Measurements from ENCODE around the gene KCNH4.

The KCNH4 gene

GRCh38 chr17:42107597-42108576, 73.1 kb downstream of the KCNH4 start (continued):
- no peak for TF ChIP-seq ZNF521 (tag by site-specific recombination; IDR thresholded peaks at IDR 0.05)
- TF ChIP-seq SCRT2 (tag by site-specific recombination; IDR thresholded peaks at IDR 0.05): peak; percentile 97
- no peak for TF ChIP-seq ZNF48 (tag by site-specific recombination; IDR thresholded peaks at IDR 0.05)
- TF ChIP-seq ZNF449 (tag by site-specific recombination; IDR thresholded peaks at IDR 0.05): peak; percentile 69
- TF ChIP-seq ZBTB17 (tag by site-specific recombination; IDR thresholded peaks at IDR 0.05): peak; percentile 66
- TF ChIP-seq BCL11B (tag by site-specific recombination; IDR thresholded peaks at IDR 0.05; ENCODE audit: low read depth): no peak
- TF ChIP-seq ZFP69B (tag by site-specific recombination; IDR thresholded peaks at IDR 0.05): no peak
- no peak for TF ChIP-seq ZNF513 (tag by site-specific recombination; IDR thresholded peaks at IDR 0.05)
- peak; percentile 25; the same call in 1 of the 2 replicates for TF ChIP-seq ZNF629 (tag by site-specific recombination; IDR thresholded peaks at IDR 0.05)
- TF ChIP-seq BCL6B (tag by site-specific recombination; IDR thresholded peaks at IDR 0.05): no peak
- peak; percentile 52; the same call in 1 of the 2 replicates for TF ChIP-seq SCRT1 (tag by site-specific recombination; IDR thresholded peaks at IDR 0.05; ENCODE audit: borderline replicate concordance)
- no peak for TF ChIP-seq ZNF610 (tag by site-specific recombination; IDR thresholded peaks at IDR 0.05; ENCODE audit: borderline replicate concordance)
- no peak for TF ChIP-seq ZNF548 (tag by site-specific recombination; IDR thresholded peaks at IDR 0.05)
- TF ChIP-seq ZNF121 (tag by site-specific recombination; IDR thresholded peaks at IDR 0.05): no peak
- peak; percentile 38 for TF ChIP-seq GLIS1 (tag by site-specific recombination; IDR thresholded peaks at IDR 0.05)
- no peak for TF ChIP-seq ZNF239 (tag by site-specific recombination; IDR thresholded peaks at IDR 0.05)
- peak; percentile 50; the same call in 1 of the 2 replicates for TF ChIP-seq HIC1 (tag by site-specific recombination; IDR thresholded peaks at IDR 0.05)
- no peak for TF ChIP-seq INSM2 (tag by site-specific recombination; IDR thresholded peaks at IDR 0.05)
- TF ChIP-seq PRDM10 (tag by site-specific recombination; IDR thresholded peaks at IDR 0.05): peak; percentile 61
- TF ChIP-seq SP2 (tag by site-specific recombination; IDR thresholded peaks at IDR 0.05): peak; percentile 81
- 0 out of 2 replicates have a peak, but pooled peaks have one; percentile 28 for TF ChIP-seq ZNF18 (tag by site-specific recombination; IDR thresholded peaks at IDR 0.05)
- peak; percentile 65 for TF ChIP-seq KLF1 (tag by site-specific recombination; IDR thresholded peaks at IDR 0.05)
- TF ChIP-seq ZBTB7A (tag by site-specific recombination; IDR thresholded peaks at IDR 0.05; ENCODE audit: low read depth): no peak
- peak; percentile 93 for TF ChIP-seq KLF8 (tag by site-specific recombination; IDR thresholded peaks at IDR 0.05)
- TF ChIP-seq SALL2 (tag by site-specific recombination; IDR thresholded peaks at IDR 0.05; ENCODE audit: borderline replicate concordance): no peak
